ENCODE measurements around the gene RNF17. TPM values are rescaled to one million over a fixed set of nuclear protein-coding genes. Genes with fewer than 3 reads are reported as not detected.

RNF17 gene
- total and polyA plus RNA-seq, 2 of the 8 experiments (the other 6 are each of a cell fraction or from before 2014, with no cell fraction given), result not detected

- WGBS, 2 experiments (ENCODE audit: extremely low coverage in 1 of 2, insufficient coverage in 1 of 2, insufficient read length in 1 of 2, insufficient replicate concordance in 2 of 2, low coverage in 1 of 2, low lambda C conversion rate in 2 of 2, missing lambda C conversion rate in 1 of 2), result 89% methylated on average over 8 of the region's 8 CpGs; no CpG with 5 or more reads in 1 of the 2 experiments
- DNase-seq (ENCODE audit: low read depth in 1 of 2, low spot score in 2 of 2) (no peak), FAIRE-seq (no peak)
- ChIA-PET CTCF (ENCODE audit: partially characterized antibody) (interaction anchor here (0.6 to 2.7 kb wide), 9 partner anchors 8 to 695 kb away, joined by 3 to 10 read pairs (median 4); no protein-coding TSS in a partner anchor), POLR2A (ENCODE audit: partially characterized antibody) (interaction anchor here (1.4 kb wide), 1 partner anchor 178 kb away, joined by 5 read pairs; no protein-coding TSS in a partner anchor)
- Histone ChIP-seq H2AK5ac (ENCODE audit: low read depth, low read length) (no peak overlapping the region), H4K8ac (ENCODE audit: extremely low read depth, insufficient read depth, low read length) (no peak overlapping the region), H3K23ac (ENCODE audit: insufficient read length) (no peak overlapping the region), H3K9ac (replicated peaks in 1 of 4; ENCODE audit: extremely low read depth in 1 of 4, low read depth in 3 of 4, low read length in 3 of 4) (no peak overlapping the region), H3K4me1 (replicated peaks in 1 of 4; ENCODE audit: control insufficient read depth in 3 of 4, insufficient read depth in 4 of 4, low read length in 3 of 4) (peaks cover 0 to 9% (median 3%) of the 10 kb centered on the region in 4 experiments; a peak in 3 of 7 replicates), H3K4ac (replicated peaks; ENCODE audit: insufficient read length, low read depth, low read length) (no peak overlapping the region), H2BK12ac (ENCODE audit: low read depth, low read length) (peak overlapping the region; percentile 22; the same call in 1 of the 2 replicates), H3K27ac (ENCODE audit: low read depth, low read length) (no peak overlapping the region), H3K27me3 (replicated peaks in 1 of 4; ENCODE audit: control insufficient read depth in 3 of 4, extremely low read depth in 1 of 4, insufficient read depth in 3 of 4, low read length in 3 of 4) (peaks cover 26 to 36% (median 35%) of the 10 kb centered on the region in 4 experiments), H3K14ac (ENCODE audit: insufficient read length) (no peak overlapping the region), H4K20me1 (replicated peaks in 1 of 2; ENCODE audit: control insufficient read depth in 1 of 2, insufficient read depth in 2 of 2, low read length in 2 of 2) (peaks cover 0 to 2% of the 10 kb centered on the region in 2 experiments), H2BK120ac (replicated peaks; ENCODE audit: low read depth, low read length) (no peak overlapping the region), H2BK5ac (ENCODE audit: low read depth, low read length) (no peak overlapping the region), H3K18ac (ENCODE audit: extremely low read depth, low read length) (no peak overlapping the region), H2AFZ (ENCODE audit: low read length) (no peak overlapping the region), H3K79me2 (ENCODE audit: control insufficient read depth in 1 of 2, insufficient read depth in 2 of 2, low read length in 2 of 2) (no peaks in the 10 kb centered on the region), H3K56ac (replicated peaks; ENCODE audit: insufficient read length, low read depth, low read length) (no peak overlapping the region), H2BK20ac (ENCODE audit: low read length) (no peak overlapping the region), H4K91ac (replicated peaks; ENCODE audit: insufficient read length, low read length) (no peak overlapping the region), H4K5ac (ENCODE audit: insufficient read length, low read depth, low read length) (no peak overlapping the region), H3K4me2 (ENCODE audit: insufficient read depth in 1 of 2, low read depth in 2 of 2, low read length in 2 of 2) (no peak overlapping the region), H3K36me3 (ENCODE audit: control insufficient read depth in 2 of 4, insufficient read depth in 4 of 4, low read length in 3 of 4) (peaks cover 0 to 5% (median 0%) of the 10 kb centered on the region in 4 experiments; a peak in 1 of 8 replicates), H3K4me3 (ENCODE audit: extremely low read depth in 1 of 4, insufficient read depth in 2 of 4, low read depth in 3 of 4, low read length in 4 of 4) (no peak overlapping the region), H3K79me1 (ENCODE audit: low read depth, low read length) (no peaks in the 10 kb centered on the region), H2BK15ac (ENCODE audit: low read length) (no peak overlapping the region), H3K9me3 (ENCODE audit: insufficient read depth in 2 of 2, low read depth in 1 of 2, low read length in 1 of 2) (no peaks in the 10 kb centered on the region; a peak in 1 of 4 replicates), H3K23me2 (ENCODE audit: low read depth, low read length) (peaks cover 5% of the 10 kb centered on the region; the same call in 1 of the 2 replicates)
- TF ChIP-seq KDM4A (IDR thresholded peaks at IDR 0.05; ENCODE audit: low read depth, low read length, severe bottlenecking) (no peak), HDAC2 (IDR thresholded peaks at IDR 0.05; ENCODE audit: borderline replicate concordance in 1 of 2, low read depth in 2 of 2, low read length in 2 of 2) (no peak), MAFK (IDR thresholded peaks at IDR 0.05; ENCODE audit: low read depth, low read length) (no peak), SP2 (IDR thresholded peaks at IDR 0.05; ENCODE audit: low read length) (no peak), CBX5 (IDR thresholded peaks at IDR 0.05; ENCODE audit: low read depth, low read length) (no peak), NRF1 (IDR thresholded peaks at IDR 0.05; ENCODE audit: low read depth, low read length) (no peak), RBBP5 (IDR thresholded peaks at IDR 0.05; ENCODE audit: borderline replicate concordance, low read depth, low read length) (no peak), EGR1 (IDR thresholded peaks at IDR 0.05; ENCODE audit: borderline replicate concordance, low read depth, low read length) (no peak), CREB1 (IDR thresholded peaks at IDR 0.05) (no peak), YY1 (IDR thresholded peaks at IDR 0.05; ENCODE audit: low read depth, low read length) (no peak), TAF7 (optimal IDR thresholded peaks at IDR 0.05; ENCODE audit: borderline replicate concordance, low read depth, low read length) (no peak), FOSL1 (IDR thresholded peaks at IDR 0.05; ENCODE audit: insufficient read depth, low read depth, low read length) (no peak)
- TF ChIP-seq, protein P1, sequence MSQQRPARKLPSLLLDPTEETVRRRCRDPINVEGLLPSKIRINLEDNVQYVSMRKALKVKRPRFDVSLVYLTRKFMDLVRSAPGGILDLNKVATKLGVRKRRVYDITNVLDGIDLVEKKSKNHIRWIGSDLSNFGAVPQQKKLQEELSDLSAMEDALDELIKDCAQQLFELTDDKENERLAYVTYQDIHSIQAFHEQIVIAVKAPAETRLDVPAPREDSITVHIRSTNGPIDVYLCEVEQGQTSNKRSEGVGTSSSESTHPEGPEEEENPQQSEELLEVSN (IDR thresholded peaks at IDR 0.05), result no peak
Measured at GRCh38 chr13:24741791-24742190, 22.2 kb upstream of the RNF17 start.
